Ishikawa (cell line): ENCODE results near the gene RASL12.

Experiments
- CEBPB ChIP-seq: IDR thresholded peaks from 2 replicates; pipeline ENCODE4 v1.6.1; 2012
- CREB1 ChIP-seq: IDR thresholded peaks from 2 replicates; pipeline ENCODE4 v1.6.1; 2012; ENCODE audit warnings: low read depth
- EGR1 ChIP-seq: IDR thresholded peaks from 2 replicates; pipeline ENCODE4 v1.6.1; 2012
- EP300 ChIP-seq: IDR thresholded peaks from 2 replicates; pipeline ENCODE4 v1.6.1; 2012; ENCODE audit warnings: borderline replicate concordance
- FOXM1 ChIP-seq: IDR thresholded peaks from 2 replicates; pipeline ENCODE4 v1.6.1; 2012; ENCODE audit warnings: low read depth, borderline replicate concordance
- NFIC ChIP-seq: IDR thresholded peaks from 2 replicates; pipeline ENCODE4 v1.6.1; 2012
- RAD21 ChIP-seq: IDR thresholded peaks from 2 replicates; pipeline ENCODE4 v1.6.1; 2012; ENCODE audit warnings: low read depth
- TAF1 ChIP-seq: IDR thresholded peaks from 2 replicates; pipeline ENCODE4 v1.6.1; 2012; ENCODE audit warnings: low read depth, mild to moderate bottlenecking
- TCF12 ChIP-seq: IDR thresholded peaks from 2 replicates; pipeline ENCODE4 v1.6.1; 2012; ENCODE audit warnings: low read depth
- TEAD4 ChIP-seq: IDR thresholded peaks from 2 replicates; pipeline ENCODE4 v1.6.1; 2012
- YY1 ChIP-seq: IDR thresholded peaks from 2 replicates; pipeline ENCODE4 v1.6.1; 2012; ENCODE audit warnings: low read depth
- ZBTB7A ChIP-seq: IDR thresholded peaks from 2 replicates; pipeline ENCODE4 v1.6.1; 2012; ENCODE audit warnings: low read depth
- TF ChIP-seq, protein P1 (sequence below): IDR thresholded peaks from 2 replicates; pipeline ENCODE4 v1.6.1; 2012
- TF ChIP-seq, protein P2 (sequence below): IDR thresholded peaks from 2 replicates; pipeline ENCODE4 v1.6.1; 2012
- TF ChIP-seq, protein P3 (sequence below): IDR thresholded peaks from 2 replicates; pipeline ENCODE4 v1.6.1; 2012; ENCODE audit warnings: low read depth, mild to moderate bottlenecking

The RASL12 gene

DNA sequence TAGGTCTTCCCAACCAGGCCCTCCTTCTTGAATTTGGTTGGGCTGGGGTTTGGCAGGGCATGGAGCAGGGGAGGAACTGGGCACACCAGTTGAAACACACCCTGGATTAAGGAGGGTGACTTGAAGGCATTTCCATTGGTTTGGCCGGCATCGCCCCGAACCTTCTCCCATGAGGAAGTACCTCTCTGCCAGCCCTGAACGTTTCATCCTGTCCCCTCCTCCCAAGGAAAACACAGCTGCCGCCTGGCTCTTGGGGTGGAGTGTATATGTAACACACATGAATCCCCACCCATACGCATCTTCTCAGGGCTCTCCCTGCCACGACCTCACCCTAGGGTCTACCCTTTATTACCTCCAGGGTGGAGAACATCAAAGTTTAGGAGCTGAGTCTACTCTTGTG lies 32.7 kb upstream of the RASL12 start:
- no peak for TF ChIP-seq ZBTB7A
- TF ChIP-seq TCF12, result no peak
- TF ChIP-seq EGR1, result no peak
- TF ChIP-seq EP300, result no peak
- TF ChIP-seq, protein P1, sequence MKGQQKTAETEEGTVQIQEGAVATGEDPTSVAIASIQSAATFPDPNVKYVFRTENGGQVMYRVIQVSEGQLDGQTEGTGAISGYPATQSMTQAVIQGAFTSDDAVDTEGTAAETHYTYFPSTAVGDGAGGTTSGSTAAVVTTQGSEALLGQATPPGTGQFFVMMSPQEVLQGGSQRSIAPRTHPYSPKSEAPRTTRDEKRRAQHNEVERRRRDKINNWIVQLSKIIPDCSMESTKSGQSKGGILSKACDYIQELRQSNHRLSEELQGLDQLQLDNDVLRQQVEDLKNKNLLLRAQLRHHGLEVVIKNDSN, result no peak
- TF ChIP-seq NFIC, result no peak
- TF ChIP-seq YY1, result no peak

DNA sequence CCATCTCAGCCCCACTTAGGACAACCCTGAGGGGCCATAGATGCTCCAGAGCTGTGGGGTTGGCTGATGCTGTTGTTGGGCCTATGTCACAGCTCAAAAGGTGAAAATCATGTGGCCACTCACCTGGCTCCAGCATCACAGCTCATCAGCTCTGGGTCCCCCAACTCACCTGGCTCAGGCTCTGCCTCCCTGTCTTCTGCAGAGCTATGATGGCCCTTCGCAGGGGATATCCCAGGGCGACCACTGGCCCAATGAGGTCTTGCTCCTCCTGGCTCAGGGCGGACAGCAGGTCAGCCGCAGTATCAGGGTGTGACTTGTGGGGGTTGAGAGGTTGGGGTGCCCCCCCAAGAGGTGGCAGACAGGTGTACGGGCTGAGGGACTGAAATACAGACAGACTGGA lies 31.5 kb upstream of the RASL12 start:
- TF ChIP-seq, protein P2, sequence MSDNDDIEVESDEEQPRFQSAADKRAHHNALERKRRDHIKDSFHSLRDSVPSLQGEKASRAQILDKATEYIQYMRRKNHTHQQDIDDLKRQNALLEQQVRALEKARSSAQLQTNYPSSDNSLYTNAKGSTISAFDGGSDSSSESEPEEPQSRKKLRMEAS, result no peak
- TF ChIP-seq EP300, result no peak
- TF ChIP-seq FOXM1, result no peak
- no peak for TF ChIP-seq CREB1
- no peak for TF ChIP-seq RAD21
- TF ChIP-seq ZBTB7A, result no peak
- TF ChIP-seq, protein P1, result no peak
- TF ChIP-seq, protein P3, sequence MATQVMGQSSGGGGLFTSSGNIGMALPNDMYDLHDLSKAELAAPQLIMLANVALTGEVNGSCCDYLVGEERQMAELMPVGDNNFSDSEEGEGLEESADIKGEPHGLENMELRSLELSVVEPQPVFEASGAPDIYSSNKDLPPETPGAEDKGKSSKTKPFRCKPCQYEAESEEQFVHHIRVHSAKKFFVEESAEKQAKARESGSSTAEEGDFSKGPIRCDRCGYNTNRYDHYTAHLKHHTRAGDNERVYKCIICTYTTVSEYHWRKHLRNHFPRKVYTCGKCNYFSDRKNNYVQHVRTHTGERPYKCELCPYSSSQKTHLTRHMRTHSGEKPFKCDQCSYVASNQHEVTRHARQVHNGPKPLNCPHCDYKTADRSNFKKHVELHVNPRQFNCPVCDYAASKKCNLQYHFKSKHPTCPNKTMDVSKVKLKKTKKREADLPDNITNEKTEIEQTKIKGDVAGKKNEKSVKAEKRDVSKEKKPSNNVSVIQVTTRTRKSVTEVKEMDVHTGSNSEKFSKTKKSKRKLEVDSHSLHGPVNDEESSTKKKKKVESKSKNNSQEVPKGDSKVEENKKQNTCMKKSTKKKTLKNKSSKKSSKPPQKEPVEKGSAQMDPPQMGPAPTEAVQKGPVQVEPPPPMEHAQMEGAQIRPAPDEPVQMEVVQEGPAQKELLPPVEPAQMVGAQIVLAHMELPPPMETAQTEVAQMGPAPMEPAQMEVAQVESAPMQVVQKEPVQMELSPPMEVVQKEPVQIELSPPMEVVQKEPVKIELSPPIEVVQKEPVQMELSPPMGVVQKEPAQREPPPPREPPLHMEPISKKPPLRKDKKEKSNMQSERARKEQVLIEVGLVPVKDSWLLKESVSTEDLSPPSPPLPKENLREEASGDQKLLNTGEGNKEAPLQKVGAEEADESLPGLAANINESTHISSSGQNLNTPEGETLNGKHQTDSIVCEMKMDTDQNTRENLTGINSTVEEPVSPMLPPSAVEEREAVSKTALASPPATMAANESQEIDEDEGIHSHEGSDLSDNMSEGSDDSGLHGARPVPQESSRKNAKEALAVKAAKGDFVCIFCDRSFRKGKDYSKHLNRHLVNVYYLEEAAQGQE, result no peak
- no peak for TF ChIP-seq TCF12
- no peak for TF ChIP-seq TAF1
- TF ChIP-seq NFIC, result no peak
- TF ChIP-seq EGR1, result no peak
- TF ChIP-seq TEAD4, result no peak

DNA sequence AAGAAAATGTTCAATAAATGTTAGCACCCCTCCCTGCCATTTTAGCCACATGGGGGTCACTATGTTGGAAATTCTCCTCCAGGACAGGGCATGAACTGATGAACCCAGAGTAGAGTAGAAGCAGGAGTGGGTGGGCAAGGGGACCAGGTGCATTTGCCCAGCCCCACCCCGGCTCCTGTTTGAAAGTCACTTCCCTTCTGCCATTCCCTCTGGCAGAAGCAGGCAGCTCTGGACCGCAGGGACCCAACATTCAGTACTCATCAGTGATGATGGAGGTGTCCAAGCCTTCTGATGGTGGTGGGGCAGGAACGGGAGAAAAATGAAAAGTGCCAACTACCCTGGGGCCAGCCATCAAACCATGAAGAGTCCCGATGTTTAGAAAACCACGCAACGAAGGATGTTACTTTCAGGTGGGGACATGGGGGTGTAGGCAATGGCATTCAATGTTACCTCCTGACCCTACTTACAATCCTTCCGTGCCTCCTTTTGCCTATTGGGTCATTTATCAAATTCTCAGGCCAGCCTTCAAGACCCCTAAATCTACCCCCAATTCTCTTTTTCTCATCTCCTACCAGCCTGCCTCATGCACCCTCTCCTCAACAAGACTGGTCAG lies 30.0 kb upstream of the RASL12 start:
- no peak for TF ChIP-seq TAF1
- TF ChIP-seq TCF12, result no peak
- TF ChIP-seq CEBPB, result no peak
- TF ChIP-seq EP300, result no peak
- TF ChIP-seq YY1, result no peak
- no peak for TF ChIP-seq TEAD4
- TF ChIP-seq, protein P1, result no peak
- TF ChIP-seq FOXM1, result no peak
- TF ChIP-seq, protein P3, result no peak
- TF ChIP-seq NFIC, result no peak
- TF ChIP-seq RAD21, result no peak
- TF ChIP-seq CREB1, result no peak
- TF ChIP-seq, protein P2, result no peak
- no peak for TF ChIP-seq EGR1
- TF ChIP-seq ZBTB7A, result no peak

DNA sequence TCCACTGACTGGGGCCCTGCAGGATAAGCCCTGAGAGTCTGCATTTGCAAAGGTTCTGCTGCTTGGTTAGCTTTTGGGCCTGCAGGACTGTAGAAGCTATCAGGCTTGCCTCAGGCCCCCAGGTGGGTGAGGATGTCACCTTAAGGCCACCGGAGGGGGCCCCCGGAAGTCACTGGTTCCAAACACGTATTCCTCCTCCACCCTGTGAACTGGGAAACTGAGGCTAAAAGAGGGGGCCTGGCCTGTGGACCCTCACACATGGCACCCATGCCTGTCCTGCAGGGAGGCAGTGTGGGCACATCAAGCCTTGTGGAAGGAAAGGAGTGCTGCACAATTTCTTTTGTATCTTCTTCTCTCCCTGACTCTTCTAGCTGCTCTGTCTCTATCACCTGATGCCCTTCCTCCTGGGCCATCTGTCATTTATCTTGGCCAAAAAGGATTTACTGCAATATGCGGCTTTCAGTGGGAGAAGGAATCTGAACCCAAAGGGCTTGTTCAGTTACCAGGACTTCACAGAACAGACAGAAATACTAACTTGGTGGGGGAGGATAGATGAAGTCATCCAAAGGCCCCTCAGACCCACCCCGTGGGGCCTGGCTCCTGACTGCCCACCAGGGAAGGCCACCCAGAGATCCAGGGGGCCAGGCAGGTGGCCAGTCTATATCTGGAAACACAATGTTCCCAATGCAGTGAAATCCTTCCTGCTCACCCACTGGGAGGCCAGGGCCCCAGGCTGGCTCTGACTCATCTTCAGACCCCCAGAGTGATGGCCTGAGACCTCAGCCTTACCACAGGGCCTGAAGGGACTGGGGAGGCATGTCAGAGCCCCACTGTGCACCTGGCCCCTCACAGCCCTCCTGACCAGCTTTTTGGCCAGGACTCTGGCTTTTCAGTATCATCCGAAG lies 28.9 kb upstream of the RASL12 start:
- TF ChIP-seq TEAD4, result no peak
- TF ChIP-seq, protein P3, result no peak
